HEK293 (cell line): ENCODE results near the gene LRP5.

Experiments used
- CTCF ChIA-PET: fragments of 350-600 bp; formaldehyde crosslinking; extraction: SDS; loops from one replicate; lab custom pipeline; 2021; ENCODE audit warnings: antibody characterized with exemption; lab: Yijun Ruan, JAX
- POLR2A ChIA-PET: fragments of 300-600 bp; formaldehyde crosslinking; extraction: SDS; loops from one replicate; lab custom pipeline; 2020; ENCODE audit warnings: antibody characterized with exemption, inconsistent platforms; lab: Yijun Ruan, JAX
- H3K27ac ChIP-seq: fragments of 200-500 bp; sonication (Bioruptor generic); 2 replicates; pipeline ENCODE4 v1.5.1; 2014; ENCODE audit warnings: low read depth, low read length, control low read depth, inconsistent platforms; ENCODE audit errors: extremely low read depth
- H3K36me3 ChIP-seq, 2 experiments: fragments of 200-500 bp in 1 of 2; sonication (Bioruptor generic) in 1 of 2; 1 replicate in 1 of 2; 2 replicates in 1 of 2; pipeline ENCODE4 v1.5.1; 2014 to 2017; ENCODE audit warnings: inconsistent platforms in 2 of 2, low read length in 2 of 2; ENCODE audit not compliant: control insufficient read depth in 2 of 2, insufficient read depth in 1 of 2
- H3K4me1 ChIP-seq: fragments of 200-500 bp; sonication (Bioruptor generic); 2 replicates; pipeline ENCODE4 v1.5.1; 2014; ENCODE audit warnings: mild to moderate bottlenecking, low read length, inconsistent platforms; ENCODE audit not compliant: control insufficient read depth, insufficient read depth
- H3K4me3 ChIP-seq: 2 replicates; pipeline ENCODE4 v1.5.1; 2011; ENCODE audit warnings: low read depth, mild to moderate bottlenecking, control low read depth, low read length, moderate library complexity
- H3K9me3 ChIP-seq: fragments of 200-500 bp; sonication (Bioruptor generic); 2 replicates; pipeline ENCODE4 v1.5.1; 2014; ENCODE audit warnings: low read depth, low read length, inconsistent platforms; ENCODE audit not compliant: control insufficient read depth, insufficient read depth
- ATF2 ChIP-seq: fragments of 450-650 bp; formaldehyde crosslinking; IDR thresholded peaks from 2 replicates; pipeline ENCODE4 v1.5.1; 2016; ENCODE audit warnings: missing biosample characterization, missing genetic modification characterization, low read depth
- OVOL3 ChIP-seq: fragments of 450-650 bp; formaldehyde crosslinking; IDR thresholded peaks from 2 replicates; pipeline ENCODE4 v1.5.1; 2016; ENCODE audit warnings: missing biosample characterization, missing genetic modification characterization
- TCF7L2 ChIP-seq: IDR thresholded peaks from 2 replicates; pipeline ENCODE4 v1.6.1; 2011; ENCODE audit warnings: low read depth, mild to moderate bottlenecking, inconsistent platforms, low read length, moderate library complexity, borderline replicate concordance
- ZIC2 ChIP-seq: fragments of 450-650 bp; formaldehyde crosslinking; IDR thresholded peaks from 2 replicates; pipeline ENCODE4 v1.5.1; 2016; ENCODE audit warnings: missing biosample characterization, missing genetic modification characterization
- ZNF10 ChIP-seq: fragments of 450-650 bp; formaldehyde crosslinking; IDR thresholded peaks from 2 replicates; pipeline ENCODE4 v1.5.1; 2017; ENCODE audit warnings: missing biosample characterization, missing genetic modification characterization
- ZNF121 ChIP-seq: fragments of 450-650 bp; formaldehyde crosslinking; IDR thresholded peaks from 2 replicates; pipeline ENCODE4 v1.5.1; 2016; ENCODE audit warnings: missing biosample characterization, missing genetic modification characterization
- ZNF510 ChIP-seq: fragments of 450-650 bp; formaldehyde crosslinking; IDR thresholded peaks from 2 replicates; pipeline ENCODE4 v1.5.1; 2018; ENCODE audit warnings: mild to moderate bottlenecking, missing genetic modification characterization, missing biosample characterization; ENCODE audit not compliant: insufficient replicate concordance
- ZNF514 ChIP-seq: fragments of 450-650 bp; formaldehyde crosslinking; IDR thresholded peaks from 2 replicates; pipeline ENCODE4 v1.5.1; 2016; ENCODE audit warnings: missing biosample characterization, missing genetic modification characterization
- ZNF530 ChIP-seq: fragments of 450-650 bp; formaldehyde crosslinking; IDR thresholded peaks from 2 replicates; pipeline ENCODE4 v1.5.1; 2016; ENCODE audit warnings: low read depth, missing biosample characterization, missing genetic modification characterization
- ZNF580 ChIP-seq: fragments of 450-650 bp; formaldehyde crosslinking; IDR thresholded peaks from 2 replicates; pipeline ENCODE4 v1.5.1; 2016; ENCODE audit warnings: missing biosample characterization, missing genetic modification characterization
- ZNF629 ChIP-seq: fragments of 450-650 bp; formaldehyde crosslinking; IDR thresholded peaks from 2 replicates; pipeline ENCODE4 v1.5.1; 2017; ENCODE audit warnings: missing biosample characterization, missing genetic modification characterization
- ZNF660 ChIP-seq: fragments of 450-650 bp; IDR thresholded peaks from 2 replicates; pipeline ENCODE4 v1.5.1; 2018; ENCODE audit warnings: missing biosample characterization, mild to moderate bottlenecking, missing genetic modification characterization
- ZNF692 ChIP-seq: fragments of 450-650 bp; formaldehyde crosslinking; IDR thresholded peaks from 2 replicates; pipeline ENCODE4 v1.5.1; 2016; ENCODE audit warnings: missing biosample characterization, missing genetic modification characterization
- ZNF776 ChIP-seq: fragments of 450-650 bp; formaldehyde crosslinking; IDR thresholded peaks from 2 replicates; pipeline ENCODE4 v1.5.0; 2017; ENCODE audit warnings: missing biosample characterization, missing genetic modification characterization, borderline replicate concordance
- ZNF837 ChIP-seq: fragments of 450-650 bp; formaldehyde crosslinking; IDR thresholded peaks from 2 replicates; pipeline ENCODE4 v1.5.1; 2016; ENCODE audit warnings: missing biosample characterization, missing genetic modification characterization
- ZSCAN30 ChIP-seq: fragments of 450-650 bp; IDR thresholded peaks from 2 replicates; pipeline ENCODE4 v1.5.1; 2018; ENCODE audit warnings: missing biosample characterization, mild to moderate bottlenecking, missing genetic modification characterization, moderate library complexity

Gene LRP5

GRCh38 chr11:68392822-68393221 is 80.4 kb downstream of the LRP5 start:
- ChIA-PET CTCF (no interaction called here), POLR2A (no interaction called here)
- Histone ChIP-seq H3K27ac (no peak overlapping the region), H3K36me3 (peaks cover 0 to 48% of the 10 kb centered on the region in 2 experiments; a peak in 1 of 3 replicates), H3K4me3 (no peak overlapping the region), H3K9me3 (no peaks in the 10 kb centered on the region), H3K4me1 (no peaks in the 10 kb centered on the region)
- TF ChIP-seq ZNF692 (tag by site-specific recombination) = no peak
- peak; percentile 87 for TF ChIP-seq ZNF121 (tag by site-specific recombination)

- Histone ChIP-seq H3K4me3 (no peak overlapping the region), H3K36me3 (peaks cover 0 to 17% of the 10 kb centered on the region in 2 experiments; a peak in 1 of 3 replicates), H3K4me1 (no peaks in the 10 kb centered on the region), H3K9me3 (no peaks in the 10 kb centered on the region), H3K27ac (no peak overlapping the region)
- ChIA-PET CTCF (no interaction called here), POLR2A (interaction anchor here (0.7 kb wide), 1 partner anchor 9 kb away, joined by 3 read pairs; no protein-coding TSS in a partner anchor)
- TF ChIP-seq ATF2 (tag by site-specific recombination) = no peak
- no peak for TF ChIP-seq ZNF510
- peak; percentile 44; the same call in 1 of the 2 replicates for TF ChIP-seq ZIC2
- TF ChIP-seq ZNF837 (tag by site-specific recombination) = no peak
- TF ChIP-seq OVOL3 (tag by site-specific recombination) = no peak
- no peak for TF ChIP-seq ZNF776 (tag by site-specific recombination)
- no peak for TF ChIP-seq ZNF580
Measured at GRCh38 chr11:68396516-68396915, 84.1 kb downstream of the LRP5 start.

DNA sequence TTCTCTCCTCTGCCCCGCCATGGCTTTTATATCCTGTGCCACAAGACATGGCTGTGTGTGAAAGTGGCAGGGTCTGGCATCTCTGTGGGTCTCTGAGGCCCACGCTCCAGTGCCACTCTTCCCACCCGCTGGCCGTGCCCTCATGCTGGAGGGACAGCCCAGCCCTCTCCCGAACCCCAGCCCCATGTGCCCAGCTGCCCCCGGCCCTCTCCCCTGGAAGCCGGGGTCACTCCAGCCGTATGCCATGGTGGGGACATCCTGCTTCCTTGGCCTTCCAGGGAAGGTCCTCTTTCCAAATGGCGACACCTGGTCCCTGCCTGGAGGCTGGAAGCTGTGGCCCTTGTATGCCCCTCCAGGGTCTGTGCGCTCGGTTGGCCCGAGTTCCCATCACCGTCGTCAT is 84.9 kb downstream of the LRP5 start:
- TF ChIP-seq ZNF660 (tag by site-specific recombination) (no peak), ZNF10 (no peak), ZNF530 (no peak), ZNF629 (no peak), ZSCAN30 (no peak)
- H3K4me3 ChIP-seq = no peak overlapping the region
- no peaks in the 10 kb centered on the region for H3K4me1 ChIP-seq
- no peak overlapping the region for H3K27ac ChIP-seq
- peaks cover 0 to 20% of the 10 kb centered on the region in 2 experiments; a peak in 1 of 3 replicates for H3K36me3 ChIP-seq
- ChIA-PET POLR2A (no interaction called here), CTCF (no interaction called here)
- H3K9me3 ChIP-seq = no peaks in the 10 kb centered on the region

- Histone ChIP-seq H3K4me1 (no peaks in the 10 kb centered on the region), H3K4me3 (no peak overlapping the region)
- CTCF ChIA-PET = interaction anchor here (0.6 kb wide), 2 partner anchors 15 to 53 kb away, joined by 4 read pairs; no protein-coding TSS in a partner anchor
- TF ChIP-seq ZNF514 (no peak), TCF7L2 (no peak)
- TF ChIP-seq, all 188 proteins: peak for 0
- POLR2A ChIA-PET = no interaction called here
- H3K36me3 ChIP-seq = peaks cover 0 to 34% of the 10 kb centered on the region in 2 experiments; a peak in 1 of 3 replicates
- H3K27ac ChIP-seq = no peak overlapping the region
- no peaks in the 10 kb centered on the region for H3K9me3 ChIP-seq
Measured at GRCh38 chr11:68398995-68399851, 86.8 kb downstream of the LRP5 start.
